H1 (cell line): ENCODE measurements around the gene MPIG6B. TPM values are rescaled to one million over a fixed set of nuclear protein-coding genes. Genes with fewer than 3 reads are reported as not detected.
A peak's percentile ranks its signal among the peaks of the same experiment; 100 is the strongest.

Experiments
- CTBP2 ChIP-seq: IDR thresholded peaks from 2 replicates; pipeline ENCODE4 v1.7.0; 2011; ENCODE audit warnings: borderline replicate concordance, mild to moderate bottlenecking, moderate library complexity, mixed read lengths, low read length; ENCODE audit not compliant: insufficient read depth, insufficient read length
- CTCF ChIP-seq, 3 experiments: IDR thresholded peaks; 1 replicate in 2 of 3; 2 replicates in 1 of 3; pipeline versions ENCODE4 v1.5.1 to v1.6.1; 2011; ENCODE audit warnings: low read length in 3 of 3, mild to moderate bottlenecking in 3 of 3, inconsistent platforms in 2 of 3, low read depth in 1 of 3, moderate library complexity in 1 of 3; ENCODE audit not compliant: insufficient read depth in 1 of 3; ENCODE audit errors: control extremely low read depth in 1 of 3
- E2F6 ChIP-seq: IDR thresholded peaks from 2 replicates; pipeline ENCODE4 v1.6.1; 2012; ENCODE audit warnings: inconsistent platforms
- EGR1 ChIP-seq: IDR thresholded peaks from 2 replicates; pipeline ENCODE4 v1.6.1; 2011; ENCODE audit warnings: low read depth, low read length, borderline replicate concordance
- EP300 ChIP-seq, 2 experiments: IDR thresholded peaks; 1 replicate in 1 of 2; 2 replicates in 1 of 2; pipeline ENCODE4 v1.6.1; 2011 to 2012; ENCODE audit warnings: low read depth in 2 of 2, low read length in 2 of 2, mild to moderate bottlenecking in 2 of 2, borderline replicate concordance in 1 of 2, inconsistent platforms in 1 of 2, moderate library complexity in 1 of 2
- GABPA ChIP-seq: IDR thresholded peaks from 2 replicates; pipeline ENCODE4 v1.6.1; 2011; ENCODE audit warnings: mild to moderate bottlenecking, low read length, moderate library complexity, borderline replicate concordance; ENCODE audit not compliant: insufficient read depth
- JUN ChIP-seq: IDR thresholded peaks from 2 replicates; pipeline ENCODE4 v1.6.1; 2011; ENCODE audit warnings: low read depth, mild to moderate bottlenecking, improper control_type of control experiment, low read length
- KDM4A ChIP-seq: IDR thresholded peaks from one replicate; pipeline ENCODE4 v1.7.1; 2012; ENCODE audit warnings: low read depth, mild to moderate bottlenecking, moderate library complexity, low read length, inconsistent platforms; ENCODE audit not compliant: severe bottlenecking
- MAFK ChIP-seq: IDR thresholded peaks from 2 replicates; pipeline ENCODE4 v1.6.1; 2012; ENCODE audit warnings: low read depth, mild to moderate bottlenecking, improper control_type of control experiment, low read length
- NRF1 ChIP-seq: IDR thresholded peaks from 2 replicates; pipeline ENCODE4 v1.6.1; 2011; ENCODE audit warnings: mild to moderate bottlenecking, low read depth, low read length, improper control_type of control experiment
- PHF8 ChIP-seq: fragments of 200-600 bp; sonication (generic); conservative IDR thresholded peaks from 2 replicates; pipeline ENCODE4 v1.7.1; 2012; ENCODE audit warnings: low read depth, mild to moderate bottlenecking, inconsistent platforms, low read length, moderate library complexity
- POLR2AphosphoS5 ChIP-seq: IDR thresholded peaks from 2 replicates; pipeline ENCODE4 v1.6.1; 2011; ENCODE audit warnings: low read depth, low read length
- RNF2 ChIP-seq: fragments of 200-900, 300-1000 bp; sonication (generic); IDR thresholded peaks from 2 replicates; pipeline ENCODE4 v1.7.1; 2016; ENCODE audit warnings: borderline replicate concordance, low read depth, mild to moderate bottlenecking, antibody characterized with exemption, low read length; ENCODE audit not compliant: poor library complexity, severe bottlenecking; ENCODE audit errors: missing control alignments
- SIRT6 ChIP-seq: IDR thresholded peaks from one replicate; pipeline ENCODE4 v1.7.1; 2012; ENCODE audit warnings: low read length, inconsistent platforms
- TBP ChIP-seq: IDR thresholded peaks from 2 replicates; pipeline ENCODE4 v1.6.1; 2011; ENCODE audit warnings: low read depth, low read length, improper control_type of control experiment
- TEAD4 ChIP-seq: IDR thresholded peaks from 2 replicates; pipeline ENCODE4 v1.6.1; 2012; ENCODE audit warnings: low read depth, low read length, inconsistent platforms, mixed read lengths
- YY1 ChIP-seq: IDR thresholded peaks from 2 replicates; pipeline ENCODE4 v1.6.1; 2011; ENCODE audit warnings: low read depth, mild to moderate bottlenecking, low read length
- polyA plus RNA-seq, 7 experiments: library from polyadenylated mRNA; depleted of rRNA in 3 of 7; stranded (reverse) in 5 of 7; unstranded in 2 of 7; fragments of >200 nt in 5 of 7; fragments of 200-250 nt in 2 of 7; gene quantifications; 1 replicate in 5 of 7; 2 replicates in 1 of 7; 4 replicates in 1 of 7; pipeline versions ENCODE4 v1.2.1 to v1.2.3, GENCODE V29; 2011 to 2013; ENCODE audit warnings: missing spikeins in 2 of 7, mixed read lengths in 2 of 7
- total RNA-seq: library from RNA; stranded (reverse); fragmentation: NEBNext Ultra II Directional; extraction: Animal tissue kit (Norgen Biotek cat#: 25700); gene quantifications from 2 replicates; pipeline ENCODE4 v1.2.1, GENCODE V29; 2021

Gene MPIG6B
- total and polyA plus RNA-seq, 2 of the 8 experiments (the other 6 are each of a cell fraction or from before 2014, with no cell fraction given) = 0.18 TPM; not detected in 1

GRCh38 chr6:31736021-31736767, 13.0 kb downstream of the MPIG6B start, which contains the start of gene CLIC1 (continued):
- TF ChIP-seq RNF2 (no peak), TBP (0 out of 2 replicates have a peak, but pooled peaks have one; percentile 33), POLR2AphosphoS5 (0 out of 2 replicates have a peak, but pooled peaks have one; percentile 58), JUN (no peak), GABPA (no peak), CTBP2 (no peak), EP300 (IDR thresholded peaks at IDR 0.05; ENCODE audit: borderline replicate concordance in 1 of 2, low read depth in 2 of 2, low read length in 2 of 2) (no peak), YY1 (no peak), E2F6 (no peak; the same call in 1 of the 2 replicates), SIRT6 (no peak), EGR1 (no peak), CTCF (IDR thresholded peaks at IDR 0.05; ENCODE audit: control extremely low read depth in 1 of 3, insufficient read depth in 1 of 3, low read depth in 1 of 3, low read length in 3 of 3) (no peak), MAFK (no peak), TEAD4 (no peak), KDM4A (peak; percentile 46), PHF8 (peak; percentile 57), NRF1 (no peak)
